Psoas muscle (tissue), 8 donors: Measurements from ENCODE around the gene FOXP1. TPM values are rescaled to one million over a fixed set of nuclear protein-coding genes. Genes with fewer than 3 reads are reported as not detected.

Experiments
- ATAC-seq, 4 donors: fragments of 200-7000 bp; cut with Tn5 transposase; one replicate each; pipeline ENCODE4 v1.9.1; 2020; ENCODE audit warnings: moderate library complexity in 3 of 4, mild to moderate bottlenecking in 2 of 4
- DNase-seq, 2 donors: peaks; one replicate each; pipeline ENCODE4 v3.0.0-alpha.2; 2020
- H3K27ac ChIP-seq: fragments of 200-600 bp; one replicate; pipeline ENCODE4 v1.8.0; 2022
- H3K27me3 ChIP-seq, 3 donors: fragments of 200-600 bp in 1 of 3; one replicate each; pipeline versions ENCODE4 v1.6.1 to v1.8.0; 2013 to 2022; ENCODE audit warnings: low read length in 2 of 3, mild to moderate bottlenecking in 2 of 3, moderate library complexity in 1 of 3; ENCODE audit not compliant: insufficient read depth in 3 of 3
- H3K36me3 ChIP-seq, 2 donors: fragments of 200-600 bp in 1 of 2; one replicate each; pipeline versions ENCODE4 v1.6.1 to v1.8.0; 2013 to 2022; ENCODE audit warnings: low read depth in 1 of 2, mild to moderate bottlenecking in 1 of 2, moderate library complexity in 1 of 2; ENCODE audit not compliant: insufficient read depth in 1 of 2
- H3K4me1 ChIP-seq: fragments of 200-600 bp; one replicate; pipeline ENCODE4 v1.8.0; 2022
- H3K4me3 ChIP-seq: fragments of 200-600 bp; one replicate; pipeline ENCODE4 v1.8.0; 2022; ENCODE audit warnings: mild to moderate bottlenecking
- H3K9me3 ChIP-seq: fragments of 200-600 bp; one replicate; pipeline ENCODE4 v1.8.0; 2022
- WGBS, 3 donors: extraction: QIAGEN DNeasy Blood & Tissue Kit; methylation state at CpG; one replicate each; pipeline versions ENCODE4 v1.1.6 to v1.1.7; 2013; 5-methylcytosine and 5-hydroxymethylcytosine counted together
- intact Hi-C, 2 donors: fragments of 100-400 bp; cut with DNase I; formaldehyde crosslinking; loops; one replicate each; pipeline versions ENCODE4 v1.11.0 to v1.14.2; 2022
- polyA plus RNA-seq, 3 donors: library from polyadenylated mRNA; stranded (reverse); fragments of 200-250 nt; gene quantifications; one replicate each; pipeline ENCODE4 v1.2.3, GENCODE V29; 2013
- total RNA-seq, 4 donors: library from RNA; stranded (reverse); fragmentation: NEBNext Ultra II Directional in 2 of 4; extraction: Animal tissue kit (Norgen Biotek cat#: 25700) in 2 of 4; gene quantifications; one replicate each; pipeline versions ENCODE4 v1.2.1 to v1.2.4, GENCODE V29; 2021 to 2023
- TF ChIP-seq, protein P1 (sequence below): fragments of 200-600 bp; IDR thresholded peaks from one replicate; pipeline ENCODE4 v1.8.0; 2022; ENCODE audit warnings: antibody characterized with exemption
- donor health status: healthy with polysubstance abuse.
- donor health status: DM: no; HTN: no; CAD: no; lungs with moderate emphysema.
- donor health status: Bipolar disorder and iron deficiency.
- donor health status: healthy.
- donor health status: DM: yes; HTN: yes; CAD: no.
- donor health status: DM: no; HTN: no; CAD: no.
- donor health status: DM: no; HTN: no; CAD: no.
- donor health status: DM: yes; HTN: yes; CAD: no.

FOXP1 gene
- total and polyA plus RNA-seq, 7 donors: 2.6 to 26.4 (median 15.4) TPM

DNA sequence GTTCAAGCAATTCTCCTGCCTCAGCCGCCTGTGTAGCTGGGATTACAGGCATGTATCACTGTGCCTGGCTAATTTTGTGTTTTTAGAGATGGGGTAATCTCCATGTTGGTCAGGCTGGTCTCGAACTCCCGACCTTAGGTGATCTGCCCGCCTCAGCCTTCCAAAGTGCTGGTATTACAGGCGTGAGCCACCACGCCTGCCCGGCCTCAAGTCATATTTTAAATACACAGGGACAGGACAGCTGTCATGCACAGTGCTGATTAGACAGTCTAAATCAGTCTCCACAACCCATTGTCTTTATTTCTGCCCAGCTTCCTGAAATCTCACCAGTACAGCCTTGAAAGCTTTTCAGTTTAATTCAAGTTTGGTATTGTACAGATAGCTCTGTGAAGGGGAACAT lies 587.4 kb downstream of the FOXP1 start:
- no peak for ATAC-seq
- H3K27ac ChIP-seq: no peak overlapping the region
- no peak overlapping the region for H3K4me3 ChIP-seq
- no peaks in the 10 kb centered on the region for H3K27me3 ChIP-seq
- 91 to 94% (median 93%) methylated on average over 7 of the region's 7 CpGs for WGBS, 3 donors
- H3K4me1 ChIP-seq: peaks cover 22% of the 10 kb centered on the region
- no peaks in the 10 kb centered on the region for H3K9me3 ChIP-seq
- TF ChIP-seq, protein P1, sequence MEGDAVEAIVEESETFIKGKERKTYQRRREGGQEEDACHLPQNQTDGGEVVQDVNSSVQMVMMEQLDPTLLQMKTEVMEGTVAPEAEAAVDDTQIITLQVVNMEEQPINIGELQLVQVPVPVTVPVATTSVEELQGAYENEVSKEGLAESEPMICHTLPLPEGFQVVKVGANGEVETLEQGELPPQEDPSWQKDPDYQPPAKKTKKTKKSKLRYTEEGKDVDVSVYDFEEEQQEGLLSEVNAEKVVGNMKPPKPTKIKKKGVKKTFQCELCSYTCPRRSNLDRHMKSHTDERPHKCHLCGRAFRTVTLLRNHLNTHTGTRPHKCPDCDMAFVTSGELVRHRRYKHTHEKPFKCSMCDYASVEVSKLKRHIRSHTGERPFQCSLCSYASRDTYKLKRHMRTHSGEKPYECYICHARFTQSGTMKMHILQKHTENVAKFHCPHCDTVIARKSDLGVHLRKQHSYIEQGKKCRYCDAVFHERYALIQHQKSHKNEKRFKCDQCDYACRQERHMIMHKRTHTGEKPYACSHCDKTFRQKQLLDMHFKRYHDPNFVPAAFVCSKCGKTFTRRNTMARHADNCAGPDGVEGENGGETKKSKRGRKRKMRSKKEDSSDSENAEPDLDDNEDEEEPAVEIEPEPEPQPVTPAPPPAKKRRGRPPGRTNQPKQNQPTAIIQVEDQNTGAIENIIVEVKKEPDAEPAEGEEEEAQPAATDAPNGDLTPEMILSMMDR: no peak
- intact Hi-C loops: no loop called here
- peaks cover 0 to 35% of the 10 kb centered on the region in 2 donors for H3K36me3 ChIP-seq
- no peak for DNase-seq

DNA sequence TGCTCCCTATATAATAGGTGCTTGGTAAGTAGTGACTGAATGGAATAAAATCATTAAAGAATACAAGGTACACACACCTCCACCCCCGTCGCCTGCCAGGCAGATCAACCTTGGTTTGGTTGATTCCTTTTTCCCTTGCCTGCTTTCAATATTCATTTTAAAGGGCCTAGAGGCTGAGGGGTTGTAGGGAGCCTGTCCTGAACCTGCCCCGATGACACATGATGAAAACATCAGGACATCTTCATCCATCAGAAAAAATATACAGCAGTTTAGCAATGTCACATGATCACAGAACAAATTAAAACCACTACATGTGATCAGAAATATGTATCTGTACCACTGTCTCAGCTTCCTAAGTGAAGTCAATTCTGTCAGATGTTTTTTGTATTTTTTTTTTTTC lies 588.9 kb downstream of the FOXP1 start:
- intact Hi-C loops: no loop called here
- H3K27me3 ChIP-seq: no peaks in the 10 kb centered on the region
- H3K36me3 ChIP-seq: peaks cover 0 to 26% of the 10 kb centered on the region in 2 donors
- H3K27ac ChIP-seq: no peak overlapping the region
- TF ChIP-seq, protein P1: no peak
- no peaks in the 10 kb centered on the region for H3K9me3 ChIP-seq
- H3K4me3 ChIP-seq: no peak overlapping the region
- 97 to 99% (median 98%) methylated on average over 3 of the region's 3 CpGs for WGBS, 3 donors
- peaks cover 29% of the 10 kb centered on the region for H3K4me1 ChIP-seq
- ATAC-seq: no peak
- DNase-seq: no peak

DNA sequence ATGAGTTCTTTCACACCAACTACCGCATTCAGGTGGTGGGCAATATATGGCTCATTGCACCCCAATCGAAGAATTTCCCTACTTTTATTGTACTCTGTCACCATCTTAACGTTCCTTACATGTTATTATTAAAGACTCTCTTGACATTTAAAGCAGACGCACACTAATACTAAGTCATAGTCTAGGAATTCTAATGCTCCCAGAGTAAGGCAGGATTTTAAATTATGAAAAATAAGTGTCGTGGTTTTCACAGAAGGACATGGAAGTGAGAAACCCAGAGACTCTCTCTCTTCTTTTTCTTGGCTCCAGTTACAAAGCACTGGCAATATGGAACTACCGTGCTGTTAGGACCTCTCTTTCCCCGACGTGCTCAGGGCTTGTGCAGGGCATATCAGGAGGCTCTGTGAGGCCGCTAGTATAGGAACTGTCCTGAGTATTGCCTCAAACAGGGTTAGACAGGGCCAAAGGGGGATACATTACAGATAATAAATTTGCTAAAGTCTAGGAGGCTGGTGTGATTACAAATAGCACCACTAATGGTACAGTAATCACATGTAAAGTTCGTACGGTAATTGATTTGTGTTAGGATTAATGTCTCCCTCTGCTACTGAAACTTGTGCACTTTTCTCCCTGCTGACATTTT lies 590.8 kb downstream of the FOXP1 start:
- WGBS, 3 donors: 67 to 79% (median 72%) methylated on average over 11 of the region's 11 CpGs
- Histone ChIP-seq H3K4me1 (peaks cover 36% of the 10 kb centered on the region), H3K27ac (no peak overlapping the region), H3K36me3 (peaks cover 0 to 23% of the 10 kb centered on the region in 2 donors), H3K27me3 (no peaks in the 10 kb centered on the region), H3K9me3 (no peaks in the 10 kb centered on the region), H3K4me3 (no peak overlapping the region)
- ATAC-seq: peak in 2 of 4 donors; percentile 37 to 49
- intact Hi-C loops: no loop called here
- TF ChIP-seq, protein P1: no peak
- DNase-seq: no peak

DNA sequence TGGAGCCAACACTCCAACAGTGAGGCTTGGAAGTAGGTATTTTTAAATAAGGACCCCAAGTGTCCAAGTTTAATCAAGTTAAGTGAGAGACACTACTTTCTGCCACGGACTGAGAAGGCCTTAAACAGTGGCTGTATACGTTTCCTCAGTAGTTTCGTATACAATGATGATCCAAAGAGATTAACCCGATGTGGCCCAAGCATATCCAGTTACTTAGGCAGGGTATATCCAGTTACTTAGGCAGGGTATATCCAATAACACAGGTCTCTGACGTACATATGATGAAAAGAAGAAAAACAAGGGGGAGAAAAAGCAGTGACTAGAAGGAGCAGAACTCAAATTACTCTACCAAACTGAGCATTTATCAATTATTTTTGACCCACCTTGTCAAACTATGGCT lies 591.4 kb downstream of the FOXP1 start:
- Histone ChIP-seq H3K27ac (no peak overlapping the region), H3K9me3 (no peaks in the 10 kb centered on the region), H3K4me1 (peaks cover 36% of the 10 kb centered on the region), H3K36me3 (peaks cover 2 to 23% of the 10 kb centered on the region in 2 donors), H3K27me3 (no peaks in the 10 kb centered on the region), H3K4me3 (no peak overlapping the region)
- TF ChIP-seq, protein P1: no peak
- intact Hi-C loops: no loop called here
- ATAC-seq: peak in 1 of 4 donors; percentile 38
- DNase-seq: no peak
- 38 to 48% (median 40%) methylated on average over 5 of the region's 5 CpGs for WGBS, 3 donors

DNA sequence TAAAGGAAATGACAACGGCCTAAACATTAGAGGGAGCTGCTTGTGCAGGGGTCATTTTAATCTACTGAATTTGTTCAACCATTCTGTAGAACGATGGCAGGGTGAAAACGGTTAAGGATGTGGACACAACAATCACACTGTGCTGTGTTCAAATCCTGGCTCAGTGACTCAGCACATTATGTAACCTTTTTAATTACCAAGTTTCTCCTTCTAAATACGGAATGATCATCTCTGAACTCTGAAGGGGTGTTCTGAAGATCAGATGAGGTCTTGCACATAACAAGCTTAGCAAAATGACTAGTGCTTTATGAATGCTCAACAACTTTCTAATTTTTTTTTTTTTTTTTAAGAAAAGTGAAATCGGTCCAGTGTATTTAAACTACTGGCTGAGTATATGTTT lies 592.8 kb downstream of the FOXP1 start:
- TF ChIP-seq, protein P1: no peak
- ATAC-seq: peak in 1 of 4 donors; percentile 34

More for the DNA sequence above, 592.8 kb downstream of the FOXP1 start:
- peaks cover 2 to 26% of the 10 kb centered on the region in 2 donors for H3K36me3 ChIP-seq
- no peak overlapping the region for H3K4me3 ChIP-seq
- peaks cover 44% of the 10 kb centered on the region for H3K4me1 ChIP-seq
- peak overlapping the region; percentile 25 for H3K27ac ChIP-seq
- no peak for DNase-seq
- intact Hi-C loops: no loop called here
- 82 to 90% (median 86%) methylated on average over 5 of the region's 5 CpGs for WGBS, 3 donors
- H3K9me3 ChIP-seq: no peaks in the 10 kb centered on the region
- no peaks in the 10 kb centered on the region for H3K27me3 ChIP-seq
